T-helper 1 cell treated with Interleukin-12 subunit alpha and Interleukin-12 subunit beta and Interleukin-4 antibody, amounts not matched to agents 30 ng/mL and 1 ng/mL, for 36 hours (primary cell): Measurements from ENCODE around the gene DDX1. TPM values are rescaled to one million over a fixed set of nuclear protein-coding genes. Genes with fewer than 3 reads are reported as not detected.

ENCODE experiments used
- intact Hi-C: fragments of 100-400 bp; cut with micrococcal nuclease; formaldehyde crosslinking; loops from one replicate; pipeline ENCODE4 v1.15.1; 2024
- total RNA-seq: library from RNA; stranded (reverse); gene quantifications from 2 replicates; pipeline ENCODE4 v1.2.3, GENCODE V29; 2022

The DDX1 gene
- total RNA-seq, 1 donor from 2014 or later: 66.0 TPM

DNA sequence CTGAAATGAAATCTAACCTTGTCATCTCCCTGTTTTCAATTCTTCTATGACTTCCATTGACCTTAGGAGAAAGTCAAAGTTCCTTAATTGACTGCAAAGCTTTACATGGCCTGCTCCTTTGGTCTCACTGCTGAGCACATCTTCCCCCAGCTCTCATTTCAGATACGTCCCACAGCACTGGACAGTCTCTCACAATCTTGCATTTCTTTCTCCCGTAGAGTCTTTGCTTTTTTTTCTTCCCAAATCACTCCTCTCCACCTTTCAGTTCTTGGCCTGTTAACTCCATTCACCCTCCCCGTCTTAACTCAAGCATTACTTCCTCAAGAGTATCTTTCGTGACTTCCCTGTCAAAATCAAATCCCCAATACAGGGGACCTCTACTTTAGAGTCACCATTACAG, 67.2 kb downstream of the DDX1 start:
- intact Hi-C loops: no loop called here

GRCh38 chr2:15660491-15661294, 69.0 kb downstream of the DDX1 start:
- intact Hi-C loops: no loop called here

DNA sequence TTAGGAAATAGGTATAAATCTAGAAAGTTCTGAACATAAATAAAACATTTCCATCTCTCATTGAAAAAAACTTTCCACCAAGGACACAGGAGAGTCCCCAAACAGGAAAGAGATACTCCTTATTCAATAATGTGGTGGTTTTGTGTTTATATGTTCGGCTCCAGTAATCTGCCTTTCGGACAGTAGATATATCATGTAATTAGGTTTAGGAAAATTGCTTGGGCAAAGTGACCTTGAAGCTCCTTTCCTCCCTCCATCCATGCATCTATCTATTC, 69.6 kb downstream of the DDX1 start:
- intact Hi-C loops: no loop called here

- intact Hi-C loops: no loop called here
Measured at GRCh38 chr2:15662026-15662425, 70.4 kb downstream of the DDX1 start.

- intact Hi-C loops: no loop called here
Measured at GRCh38 chr2:15662579-15662978, 70.9 kb downstream of the DDX1 start.

DNA sequence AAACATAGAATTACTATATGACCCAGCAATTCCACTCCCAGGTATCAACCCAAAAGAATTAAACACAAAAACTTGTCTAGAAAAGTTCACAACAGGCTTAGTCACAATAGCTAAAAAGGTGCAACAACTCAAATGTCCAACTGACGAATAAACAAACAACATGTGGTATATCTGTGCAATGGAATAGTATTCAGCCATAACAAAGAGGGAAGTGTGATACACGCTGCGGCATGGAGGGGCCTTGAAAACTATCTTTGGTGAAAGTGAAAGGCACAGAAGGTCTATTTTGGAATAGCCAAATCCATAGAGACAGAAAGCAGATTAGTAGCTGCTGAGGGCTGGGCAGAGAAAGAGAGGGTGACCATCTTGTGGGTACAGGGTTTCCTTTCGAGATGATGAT, 72.1 kb downstream of the DDX1 start:
- intact Hi-C loops: no loop called here

- intact Hi-C loops: no loop called here
Measured at GRCh38 chr2:15664273-15665066, 72.8 kb downstream of the DDX1 start.

- intact Hi-C loops: no loop called here
Measured at GRCh38 chr2:15665067-15665942, 73.6 kb downstream of the DDX1 start.

- intact Hi-C loops: no loop called here
Measured at GRCh38 chr2:15665943-15666460, 74.3 kb downstream of the DDX1 start.

DNA sequence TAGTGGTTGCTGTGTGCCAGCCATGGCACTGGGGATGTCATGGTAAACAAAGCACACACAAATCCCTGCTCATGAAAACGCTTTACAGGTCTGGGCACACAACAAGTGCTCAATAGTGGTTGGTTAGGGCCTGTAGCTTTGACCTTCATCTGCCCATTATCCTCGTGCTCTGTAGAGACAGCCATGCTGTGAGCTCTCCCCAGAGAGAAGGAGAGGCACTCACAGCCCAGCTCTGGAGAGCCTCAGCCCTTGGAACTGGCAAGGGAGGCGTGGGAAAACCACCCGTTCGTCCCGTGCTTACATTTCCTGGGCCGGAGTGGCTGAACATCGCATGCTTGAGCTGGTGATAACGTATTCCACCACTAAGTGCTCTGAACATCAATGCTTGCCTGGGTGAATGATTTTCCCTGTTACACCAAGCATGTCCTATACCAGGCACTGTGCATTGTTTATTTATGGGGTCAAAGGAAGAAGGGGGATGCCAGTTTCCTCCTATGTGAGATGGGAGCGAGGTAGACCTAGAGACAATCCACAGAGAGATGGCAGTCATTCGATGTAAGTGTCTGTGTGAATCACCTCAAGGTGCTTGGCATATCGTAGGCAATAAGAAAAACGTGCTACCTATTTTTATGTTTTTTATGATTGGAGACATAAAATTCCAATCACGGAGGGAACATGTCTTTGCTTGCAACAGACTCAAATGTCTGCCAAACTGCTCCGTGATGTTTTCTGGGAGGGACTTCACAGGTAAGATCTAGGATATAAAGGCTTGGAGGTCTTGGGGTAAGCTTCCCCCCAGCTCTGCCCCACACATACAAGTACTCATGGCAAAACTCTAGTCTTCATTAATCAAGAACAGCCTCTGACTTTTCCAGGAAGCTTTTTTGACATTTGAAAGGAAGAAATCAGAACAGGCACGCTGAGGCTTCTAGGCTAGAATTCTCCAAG, 75.5 kb downstream of the DDX1 start:
- intact Hi-C loops: no loop called here

DNA sequence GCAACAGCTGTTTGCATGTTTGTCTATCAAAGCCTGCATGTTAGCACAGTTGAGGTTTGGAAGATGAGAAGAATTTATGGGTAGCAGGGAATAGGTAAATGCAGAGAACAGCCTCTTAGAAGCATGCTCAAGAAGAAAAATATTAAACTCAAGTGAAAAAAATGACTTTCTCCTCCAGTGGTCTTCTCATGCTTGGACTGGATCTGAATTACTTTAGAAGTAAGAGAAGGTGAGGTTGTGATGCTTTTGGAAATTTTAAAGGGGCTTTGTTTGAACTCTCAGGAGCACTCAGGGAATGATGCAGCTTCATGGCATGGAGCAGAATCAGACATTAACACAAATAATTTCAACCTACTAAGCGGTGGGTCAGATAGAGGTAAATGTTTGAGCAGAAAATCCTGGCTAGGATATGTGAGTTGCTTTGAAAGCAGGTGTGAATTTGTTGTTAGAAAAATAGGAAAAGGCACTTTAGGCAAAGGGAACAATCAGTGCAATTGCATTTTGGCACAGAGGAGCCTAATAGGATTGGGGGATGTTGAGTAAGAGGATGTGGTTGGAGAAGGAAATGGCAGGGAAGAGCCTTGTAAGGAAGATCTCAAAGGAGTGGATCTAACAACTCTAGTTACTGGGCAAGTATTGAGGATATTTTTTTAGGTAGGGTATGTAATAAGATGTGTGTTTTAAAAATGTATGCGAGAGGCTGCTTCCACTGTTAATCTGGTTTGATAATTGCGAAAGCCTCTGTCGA, 76.3 kb downstream of the DDX1 start:
- intact Hi-C loops: no loop called here

GRCh38 chr2:15668611-15669305, 77.1 kb downstream of the DDX1 start:
- intact Hi-C loops: no loop called here

DNA sequence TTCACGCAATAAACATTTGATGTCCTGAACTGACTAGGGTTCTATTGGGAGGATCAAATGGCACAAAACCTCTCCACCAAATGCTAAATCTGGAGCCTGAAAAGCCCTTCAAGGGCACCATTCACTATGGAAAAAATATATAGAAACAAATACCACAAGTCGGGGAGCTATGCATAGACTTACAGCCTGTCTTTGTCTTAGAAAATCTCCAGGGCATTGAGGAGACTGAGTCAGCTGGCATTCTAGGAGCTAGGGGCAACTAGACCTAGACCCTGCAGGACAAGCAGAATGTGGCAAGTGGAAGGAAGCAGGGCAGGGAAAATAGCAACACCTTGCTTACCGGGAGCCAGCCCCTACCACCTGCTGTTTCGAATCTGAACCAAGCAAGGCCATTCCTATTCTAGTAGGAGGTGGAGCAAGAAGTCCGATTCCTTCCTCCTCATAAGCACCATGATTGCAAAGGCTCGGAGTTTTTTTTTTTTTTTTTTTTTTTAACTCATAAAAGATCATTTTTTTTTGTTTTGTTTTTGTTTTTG, 77.8 kb downstream of the DDX1 start:
- intact Hi-C loops: no loop called here

- intact Hi-C loops: no loop called here
Measured at GRCh38 chr2:15670469-15670868, 78.8 kb downstream of the DDX1 start.

DNA sequence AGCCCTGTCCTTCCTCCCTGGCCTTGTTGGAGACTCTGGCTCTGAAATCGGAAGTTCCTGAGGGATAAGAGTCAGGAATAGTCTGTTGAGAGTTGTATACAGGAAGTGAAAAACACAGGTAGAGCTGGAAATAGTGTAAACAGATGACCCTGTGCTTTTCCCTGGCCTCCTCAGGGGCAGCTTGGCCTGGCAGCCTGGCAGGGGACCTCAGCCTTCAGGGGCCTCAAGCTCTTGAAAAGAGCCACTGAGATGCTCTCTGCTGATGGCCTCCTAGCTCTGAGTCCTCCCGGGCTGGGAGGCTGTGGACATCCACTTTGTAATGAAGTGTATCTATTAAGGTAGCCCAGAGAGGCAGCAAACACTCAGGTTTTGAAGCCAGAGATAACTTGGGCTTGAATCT, 79.3 kb downstream of the DDX1 start:
- intact Hi-C loops: no loop called here

- intact Hi-C loops: no loop called here
Measured at GRCh38 chr2:15671409-15671808, 79.7 kb downstream of the DDX1 start.

DNA sequence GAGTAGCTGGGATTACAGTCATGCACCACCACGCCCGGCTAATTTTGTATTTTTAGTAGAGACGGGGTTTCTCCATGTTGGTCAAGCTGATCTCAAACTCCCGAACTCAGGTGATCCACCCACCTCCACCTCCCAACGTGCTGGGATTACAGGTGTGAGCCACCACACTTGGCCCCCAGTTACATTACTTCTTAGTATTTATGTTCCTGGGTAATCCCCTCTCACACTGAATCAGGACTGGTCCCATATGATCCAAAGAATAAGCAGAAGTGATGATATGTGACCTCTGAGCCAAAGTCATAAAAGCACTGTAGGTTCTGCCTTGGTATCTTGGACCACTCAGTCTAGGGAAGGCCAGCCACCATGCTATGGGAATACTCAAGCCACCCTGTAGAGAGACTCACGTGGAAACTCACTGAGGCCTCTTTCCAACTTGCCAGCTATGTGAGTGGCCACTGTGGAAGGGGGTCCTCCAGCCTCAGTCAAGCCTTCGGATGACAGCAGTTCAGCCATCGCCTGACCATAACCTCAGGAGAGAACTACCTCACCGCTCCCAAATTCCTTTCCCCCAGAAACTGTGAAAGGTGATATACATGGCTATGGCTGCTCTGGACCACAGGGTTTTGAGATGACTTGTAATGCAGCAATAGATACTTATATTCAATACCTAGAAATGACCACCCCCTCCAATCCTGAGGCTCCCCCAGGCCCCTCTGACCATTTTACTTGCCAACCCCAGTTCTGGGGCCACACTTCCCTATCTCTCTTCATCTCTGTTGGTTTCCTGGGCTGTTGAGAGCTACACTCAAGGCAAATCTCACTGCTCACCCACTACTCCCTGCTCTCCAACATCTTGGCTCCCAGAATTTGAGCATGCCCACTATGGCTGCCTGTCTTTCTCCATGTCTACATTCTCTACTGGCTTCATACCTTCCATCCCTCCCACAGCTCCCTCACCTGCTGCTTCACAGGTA, 80.5 kb downstream of the DDX1 start:
- intact Hi-C loops: no loop called here
